GM12878 (cell line): ENCODE data around the gene VMP1. TPM values are rescaled to one million over a fixed set of nuclear protein-coding genes. Genes with fewer than 3 reads are reported as not detected.

ENCODE experiments used
- CEBPZ ChIP-seq: fragments of 150-350 bp; IDR thresholded peaks from 2 replicates; pipeline ENCODE4 v1.6.1; 2016; ENCODE audit warnings: low read depth, low read length
- CHD2 ChIP-seq: IDR thresholded peaks from 2 replicates; pipeline ENCODE4 v1.6.1; 2011; ENCODE audit warnings: low read depth, low read length, improper control_type of control experiment, borderline replicate concordance
- FOXK2 ChIP-seq: fragments of 450-650 bp; IDR thresholded peaks from 2 replicates; pipeline ENCODE4 v1.6.1; 2017; ENCODE audit warnings: mild to moderate bottlenecking, moderate library complexity
- GABPA ChIP-seq: IDR thresholded peaks from 2 replicates; pipeline ENCODE4 v1.6.1; 2014; ENCODE audit warnings: antibody characterized with exemption, low read depth, mild to moderate bottlenecking, inconsistent platforms
- GATAD2B ChIP-seq: fragments of 450-650 bp; conservative IDR thresholded peaks from 2 replicates; pipeline ENCODE4 v1.6.1; 2017; ENCODE audit warnings: low read depth, mild to moderate bottlenecking, moderate library complexity
- IKZF1 ChIP-seq: fragments of 450-650 bp; conservative IDR thresholded peaks from 2 replicates; pipeline ENCODE4 v1.6.1; 2017; ENCODE audit warnings: antibody characterized with exemption, mild to moderate bottlenecking
- JUND ChIP-seq: IDR thresholded peaks from 2 replicates; pipeline ENCODE4 v1.6.1; 2012; ENCODE audit warnings: low read depth, mild to moderate bottlenecking, low read length, improper control_type of control experiment, moderate library complexity
- MTA3 ChIP-seq: IDR thresholded peaks from 2 replicates; pipeline ENCODE4 v1.6.1; 2012; ENCODE audit warnings: low read length, inconsistent platforms, borderline replicate concordance
- NFIC ChIP-seq: IDR thresholded peaks from 2 replicates; pipeline ENCODE4 v1.6.1; 2012; ENCODE audit warnings: low read depth, mild to moderate bottlenecking, inconsistent platforms, low read length, moderate library complexity
- TCF12 ChIP-seq: IDR thresholded peaks from 2 replicates; pipeline ENCODE4 v1.6.1; 2011; ENCODE audit warnings: low read depth, mild to moderate bottlenecking, low read length
- ZNF687 ChIP-seq: fragments of 450-650 bp; IDR thresholded peaks from 2 replicates; pipeline ENCODE4 v1.6.1; 2017; ENCODE audit warnings: mild to moderate bottlenecking, moderate library complexity
- polyA plus RNA-seq, 11 experiments: library from polyadenylated mRNA; depleted of rRNA in 4 of 11; unstranded in 6 of 11; stranded (reverse) in 5 of 11; fragments of >200 nt; fragmentation: Nextera tagmentation in 4 of 11; fragmentation: Illumina TruSeq in 1 of 11; extraction: Ambion mirVana in 4 of 11; extraction: Trizol in 1 of 11; gene quantifications; 1 replicate in 1 of 11; 2 replicates in 10 of 11; pipeline versions ENCODE4 v1.2.1 to v1.2.3, GENCODE V29; 2011 to 2016; ENCODE audit warnings: inconsistent platforms in 2 of 11, missing spikeins in 2 of 11, low read depth in 1 of 11
- total RNA-seq, 4 experiments: library from RNA; depleted of rRNA in 3 of 4; stranded (reverse); fragments of >200 nt in 3 of 4; fragmentation: Illumina TruSeq in 1 of 4; extraction: Trizol in 1 of 4; gene quantifications; 2 replicates each; pipeline versions ENCODE4 v1.2.1 to v1.2.3, GENCODE V29; 2013 to 2021
- TF ChIP-seq, protein P1 (sequence below): fragments of 450-650 bp; IDR thresholded peaks from 2 replicates; pipeline ENCODE4 v1.6.1; 2016; ENCODE audit warnings: mild to moderate bottlenecking, moderate library complexity, borderline replicate concordance
- TF ChIP-seq, protein P2 (sequence below): fragments of 450-650 bp; IDR thresholded peaks from 2 replicates; pipeline ENCODE4 v1.6.1; 2017; ENCODE audit warnings: low read depth, mild to moderate bottlenecking, moderate library complexity

Gene VMP1
- total and polyA plus RNA-seq, 10 of the 15 experiments (the other 5 are each of a cell fraction or from before 2014, with no cell fraction given), result 88.4 to 199 (median 132) TPM

DNA sequence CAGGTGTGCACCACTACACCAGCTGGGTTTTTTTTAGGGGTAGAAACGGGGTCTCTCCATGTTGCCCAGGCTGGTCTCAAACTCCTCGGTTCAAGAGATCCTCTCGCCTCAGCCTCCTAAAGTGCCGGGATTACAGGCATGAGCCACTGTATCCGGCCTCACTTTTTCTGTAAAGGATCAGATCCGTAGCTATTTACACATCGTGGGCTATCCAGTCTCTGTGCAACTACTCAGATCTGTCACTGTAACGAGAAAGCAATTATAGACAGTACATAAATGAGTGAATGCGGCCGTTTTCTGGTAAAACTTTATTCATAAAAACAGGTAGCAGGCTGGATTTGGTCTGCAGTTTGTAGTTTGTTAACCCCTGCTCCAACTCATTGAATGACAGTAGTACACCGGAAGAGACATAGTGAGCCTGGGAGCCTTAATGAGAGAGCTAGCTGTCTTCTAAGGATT, 44.5 kb downstream of the VMP1 start (continued):
- TF ChIP-seq CEBPZ (no peak), FOXK2 (no peak), IKZF1 (peak; percentile 48), NFIC (peak; percentile 83), ZNF687 (no peak), MTA3 (no peak), TCF12 (no peak), GATAD2B (no peak), GABPA (0 out of 2 replicates have a peak, but pooled peaks have one; percentile 33), CHD2 (no peak), JUND (no peak)
- TF ChIP-seq, protein P1, sequence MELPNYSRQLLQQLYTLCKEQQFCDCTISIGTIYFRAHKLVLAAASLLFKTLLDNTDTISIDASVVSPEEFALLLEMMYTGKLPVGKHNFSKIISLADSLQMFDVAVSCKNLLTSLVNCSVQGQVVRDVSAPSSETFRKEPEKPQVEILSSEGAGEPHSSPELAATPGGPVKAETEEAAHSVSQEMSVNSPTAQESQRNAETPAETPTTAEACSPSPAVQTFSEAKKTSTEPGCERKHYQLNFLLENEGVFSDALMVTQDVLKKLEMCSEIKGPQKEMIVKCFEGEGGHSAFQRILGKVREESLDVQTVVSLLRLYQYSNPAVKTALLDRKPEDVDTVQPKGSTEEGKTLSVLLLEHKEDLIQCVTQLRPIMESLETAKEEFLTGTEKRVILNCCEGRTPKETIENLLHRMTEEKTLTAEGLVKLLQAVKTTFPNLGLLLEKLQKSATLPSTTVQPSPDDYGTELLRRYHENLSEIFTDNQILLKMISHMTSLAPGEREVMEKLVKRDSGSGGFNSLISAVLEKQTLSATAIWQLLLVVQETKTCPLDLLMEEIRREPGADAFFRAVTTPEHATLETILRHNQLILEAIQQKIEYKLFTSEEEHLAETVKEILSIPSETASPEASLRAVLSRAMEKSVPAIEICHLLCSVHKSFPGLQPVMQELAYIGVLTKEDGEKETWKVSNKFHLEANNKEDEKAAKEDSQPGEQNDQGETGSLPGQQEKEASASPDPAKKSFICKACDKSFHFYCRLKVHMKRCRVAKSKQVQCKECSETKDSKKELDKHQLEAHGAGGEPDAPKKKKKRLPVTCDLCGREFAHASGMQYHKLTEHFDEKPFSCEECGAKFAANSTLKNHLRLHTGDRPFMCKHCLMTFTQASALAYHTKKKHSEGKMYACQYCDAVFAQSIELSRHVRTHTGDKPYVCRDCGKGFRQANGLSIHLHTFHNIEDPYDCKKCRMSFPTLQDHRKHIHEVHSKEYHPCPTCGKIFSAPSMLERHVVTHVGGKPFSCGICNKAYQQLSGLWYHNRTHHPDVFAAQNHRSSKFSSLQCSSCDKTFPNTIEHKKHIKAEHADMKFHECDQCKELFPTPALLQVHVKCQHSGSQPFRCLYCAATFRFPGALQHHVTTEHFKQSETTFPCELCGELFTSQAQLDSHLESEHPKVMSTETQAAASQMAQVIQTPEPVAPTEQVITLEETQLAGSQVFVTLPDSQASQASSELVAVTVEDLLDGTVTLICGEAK, result peak; percentile 94
- TF ChIP-seq, protein P2, sequence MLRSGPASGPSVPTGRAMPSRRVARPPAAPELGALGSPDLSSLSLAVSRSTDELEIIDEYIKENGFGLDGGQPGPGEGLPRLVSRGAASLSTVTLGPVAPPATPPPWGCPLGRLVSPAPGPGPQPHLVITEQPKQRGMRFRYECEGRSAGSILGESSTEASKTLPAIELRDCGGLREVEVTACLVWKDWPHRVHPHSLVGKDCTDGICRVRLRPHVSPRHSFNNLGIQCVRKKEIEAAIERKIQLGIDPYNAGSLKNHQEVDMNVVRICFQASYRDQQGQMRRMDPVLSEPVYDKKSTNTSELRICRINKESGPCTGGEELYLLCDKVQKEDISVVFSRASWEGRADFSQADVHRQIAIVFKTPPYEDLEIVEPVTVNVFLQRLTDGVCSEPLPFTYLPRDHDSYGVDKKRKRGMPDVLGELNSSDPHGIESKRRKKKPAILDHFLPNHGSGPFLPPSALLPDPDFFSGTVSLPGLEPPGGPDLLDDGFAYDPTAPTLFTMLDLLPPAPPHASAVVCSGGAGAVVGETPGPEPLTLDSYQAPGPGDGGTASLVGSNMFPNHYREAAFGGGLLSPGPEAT, result no peak
